NB4 (cell line): Measurements from ENCODE around the gene C7orf57.

Experiments
- DNase-seq: peaks from one replicate; pipeline ENCODE4 v3.0.0; 2010; ENCODE audit warnings: low read depth
- H3K4me3 ChIP-seq: one replicate; pipeline ENCODE4 v1.5.1; 2011; ENCODE audit warnings: mild to moderate bottlenecking, low read depth, low read length, moderate library complexity
- CTCF ChIP-seq: IDR thresholded peaks from one replicate; pipeline ENCODE4 v1.5.1; 2012; ENCODE audit warnings: low read depth, low read length
- MAX ChIP-seq: IDR thresholded peaks from 2 replicates; pipeline ENCODE4 v1.6.1; 2011; ENCODE audit warnings: low read depth, low read length
- MYC ChIP-seq: IDR thresholded peaks from 2 replicates; pipeline ENCODE4 v1.6.1; 2011; ENCODE audit warnings: low read depth, low read length
- POLR2A ChIP-seq: IDR thresholded peaks from 2 replicates; pipeline ENCODE4 v1.6.1; 2011; ENCODE audit warnings: mild to moderate bottlenecking; ENCODE audit not compliant: insufficient read length; ENCODE audit errors: extremely low read depth

Gene C7orf57

GRCh38 chr7:48085433-48085791, 50.1 kb downstream of the C7orf57 start:
- DNase-seq, result peak; percentile 66
- H3K4me3 ChIP-seq, result no peak overlapping the region
- no peak for TF ChIP-seq MYC
- TF ChIP-seq CTCF, result no peak
- no peak for TF ChIP-seq MAX
- TF ChIP-seq POLR2A, result no peak

GRCh38 chr7:48085942-48086341, 50.6 kb downstream of the C7orf57 start:
- no peak for DNase-seq
- TF ChIP-seq CTCF (no peak), MYC (no peak), POLR2A (no peak), MAX (no peak)
- no peak overlapping the region for H3K4me3 ChIP-seq

GRCh38 chr7:48087349-48087748, 52.0 kb downstream of the C7orf57 start:
- TF ChIP-seq MAX (no peak; the same call in 1 of the 2 replicates), POLR2A (no peak)
- no peak overlapping the region for H3K4me3 ChIP-seq
- DNase-seq, result peak; percentile 65

- TF ChIP-seq MYC (peak; percentile 89), POLR2A (peak; percentile 31), CTCF (no peak), MAX (peak; percentile 97)
- H3K4me3 ChIP-seq, result peak overlapping the region; percentile 52
- DNase-seq, result peak; percentile 99
Observed at GRCh38 chr7:48088559-48089045, 53.3 kb downstream of the C7orf57 start.

GRCh38 chr7:48089046-48090003, 54.0 kb downstream of the C7orf57 start, which contains the start of gene UPP1:
TSS of gene UPP1 (plus strand) at chr7:48089265. CDS start at chr7:48094784, 5,519 bp downstream.
- H3K4me3 ChIP-seq, result peak within 1 kb of the TSS; percentile 64
- TF ChIP-seq CTCF (no peak), MYC (no peak), MAX (no peak), POLR2A (peak; percentile 18)
- DNase-seq, result no peak
